Cortex of kidney (tissue), 1 donor: ENCODE results near the gene ENTPD7.

Source experiments
- DNase-seq: peaks from one replicate; lab custom pipeline; 2025; lab: John Stamatoyannopoulos, UW

The ENTPD7 gene

DNA sequence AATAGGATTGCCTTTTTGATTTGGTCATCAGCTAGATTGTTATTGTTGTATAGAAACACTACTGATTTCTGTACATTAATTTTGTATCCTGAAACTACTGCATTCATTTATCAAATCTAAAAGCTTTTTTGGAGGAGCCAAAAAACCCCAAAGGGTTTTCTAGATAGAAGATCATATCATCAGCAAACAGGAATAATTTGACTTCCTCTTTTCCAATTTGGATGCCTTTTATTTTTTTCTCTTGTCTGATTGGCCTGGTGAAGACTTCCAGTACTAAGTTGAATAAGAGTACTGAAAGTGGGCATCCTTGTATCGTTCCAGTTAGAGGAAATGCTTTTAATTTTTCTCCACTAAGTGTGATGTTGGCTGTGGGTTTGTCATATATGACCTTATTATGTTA lies 10.6 kb upstream of the ENTPD7 start:
- DNase-seq = no peak

DNA sequence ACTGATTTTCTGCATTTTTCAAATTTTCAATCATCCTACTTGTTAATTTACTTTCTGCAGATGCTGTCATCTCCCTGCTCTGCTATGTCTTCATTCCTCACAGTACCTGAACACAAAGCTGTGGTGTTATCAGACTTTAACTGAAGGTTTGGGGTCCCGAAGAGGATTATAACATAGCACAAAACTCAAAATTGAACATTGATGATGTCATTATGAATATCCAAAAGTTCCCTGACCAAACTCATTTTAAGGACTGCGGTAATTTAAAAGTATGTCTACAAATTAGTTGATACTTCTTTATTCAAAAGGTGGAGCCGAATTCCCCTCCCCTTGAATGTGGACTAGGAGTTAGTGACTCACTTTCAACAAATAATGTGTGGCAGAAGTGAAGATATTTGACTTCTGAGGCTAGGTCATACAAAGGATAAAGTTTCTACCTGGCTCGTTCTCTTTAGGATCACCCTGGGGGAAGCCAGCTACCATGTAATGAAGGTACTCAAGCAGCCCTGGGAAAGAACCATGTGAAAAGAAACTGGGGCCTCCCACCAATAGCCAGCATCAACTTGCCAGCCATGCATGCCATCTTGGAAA lies 6.4 kb upstream of the ENTPD7 start:
- no peak for DNase-seq

DNA sequence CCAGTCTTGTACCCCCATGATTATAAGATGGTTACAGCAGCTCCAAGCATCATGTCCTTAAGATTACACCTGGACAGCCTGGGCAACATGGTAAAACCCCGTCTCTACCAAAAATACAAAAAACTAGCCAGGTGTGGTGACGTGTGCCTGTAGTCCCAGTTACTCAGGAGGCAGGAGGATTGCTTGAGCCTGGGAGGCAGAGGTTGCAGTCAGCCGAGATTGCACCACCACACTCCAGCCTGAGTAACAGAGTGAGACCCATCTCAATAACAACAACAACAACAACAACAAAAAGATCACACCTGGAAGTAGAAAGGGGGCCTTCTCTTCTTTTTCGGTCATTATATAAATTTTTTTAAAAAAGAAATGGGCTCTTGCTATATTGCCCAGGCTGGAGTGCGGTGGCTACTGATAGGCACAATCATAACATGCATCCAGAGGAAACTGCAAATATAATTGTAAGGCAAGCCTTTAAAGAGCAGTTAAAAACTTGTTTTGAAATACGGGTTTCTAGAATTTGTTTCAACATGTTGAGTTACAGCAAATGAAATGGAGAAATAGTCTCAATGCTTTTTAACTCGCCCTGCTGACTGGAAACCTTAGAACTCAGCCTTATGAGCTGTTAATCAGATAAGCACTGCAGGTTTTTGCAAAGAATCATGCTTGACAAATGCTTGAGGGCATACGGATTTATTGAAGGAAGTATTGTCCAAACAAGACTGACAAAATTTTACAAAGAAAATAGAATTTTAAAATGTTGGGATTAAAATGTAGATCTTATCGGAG lies 4.7 kb upstream of the ENTPD7 start:
- DNase-seq = no peak

GRCh38 chr10:99656199-99657064 lies 2.9 kb upstream of the ENTPD7 start:
- DNase-seq = no peak

DNA sequence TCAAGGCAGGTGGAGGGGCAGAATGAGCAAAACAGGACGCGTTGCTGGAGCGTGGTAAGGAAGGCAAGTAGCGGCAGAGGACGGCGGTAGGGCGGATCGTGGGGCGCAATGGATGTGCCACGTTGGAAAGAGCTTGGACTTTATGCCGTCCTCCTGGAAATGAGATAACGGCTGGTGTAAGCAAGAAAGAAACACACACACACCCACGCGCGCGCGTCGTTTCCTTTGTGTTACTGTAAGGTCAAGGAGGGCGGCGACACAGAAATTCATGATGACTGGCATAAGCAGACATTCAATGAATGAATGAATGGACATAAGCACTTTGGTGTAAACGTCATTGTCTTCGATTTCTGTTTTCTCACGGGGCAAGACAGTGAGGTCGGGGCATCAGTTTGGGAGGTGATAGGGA lies 683 bp upstream of the ENTPD7 start:
- no peak for DNase-seq

- DNase-seq = no peak
These were observed 608 bp downstream of the ENTPD7 start for GRCh38 chr10:99659868-99660366.

DNA sequence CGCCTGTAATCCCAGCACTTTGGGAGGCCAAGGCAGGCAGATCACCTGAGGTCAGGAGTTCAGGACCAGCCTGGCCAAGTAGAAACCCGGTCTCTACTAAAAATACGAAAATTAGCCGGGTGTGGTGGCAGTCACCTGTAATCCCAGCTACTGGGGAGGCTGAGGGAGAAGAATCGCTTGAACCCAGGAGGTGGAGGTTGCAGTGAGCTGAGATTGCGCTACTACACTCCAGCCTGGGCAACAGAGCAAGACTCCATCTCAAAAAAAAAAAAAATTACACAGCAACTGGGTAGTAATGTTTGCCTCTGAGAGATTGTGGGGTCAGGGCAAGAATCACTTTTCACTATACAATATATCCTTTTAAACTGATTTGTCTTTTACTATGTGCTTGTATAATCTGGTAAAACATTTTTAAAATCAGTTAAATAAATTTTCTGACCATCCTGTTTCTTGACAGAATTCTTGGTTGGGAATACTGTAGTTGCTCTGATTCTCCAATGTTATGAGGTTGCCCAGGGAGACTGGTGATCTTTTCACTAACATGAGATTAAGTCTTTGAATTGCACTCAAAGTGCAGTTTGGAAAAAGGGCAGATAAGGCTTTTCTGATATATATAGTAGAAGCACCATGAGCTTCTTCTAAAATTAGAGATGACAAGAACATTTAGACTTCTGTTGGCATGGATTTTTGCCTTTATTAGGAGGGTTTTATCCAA lies 1.5 kb downstream of the ENTPD7 start:
- DNase-seq = no peak

DNA sequence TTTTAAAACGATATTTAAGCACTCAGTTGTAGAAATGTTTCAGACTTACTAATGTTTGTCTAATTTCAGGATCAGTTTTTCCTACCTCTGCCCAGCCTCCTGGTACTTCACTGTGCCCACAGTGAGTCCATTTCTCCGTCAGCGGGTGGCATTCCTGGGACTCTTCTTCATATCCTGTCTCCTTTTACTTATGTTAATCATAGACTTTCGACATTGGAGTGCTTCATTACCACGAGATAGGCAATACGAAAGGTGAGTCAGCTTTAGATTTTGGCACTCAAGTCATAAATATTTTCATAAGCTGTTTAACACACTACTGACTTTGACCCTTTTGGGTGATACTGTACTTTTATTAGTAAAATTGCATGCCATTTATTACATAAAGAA lies 2.1 kb downstream of the ENTPD7 start:
- no peak for DNase-seq

GRCh38 chr10:99665304-99665703 lies 6.0 kb downstream of the ENTPD7 start:
- DNase-seq = no peak

DNA sequence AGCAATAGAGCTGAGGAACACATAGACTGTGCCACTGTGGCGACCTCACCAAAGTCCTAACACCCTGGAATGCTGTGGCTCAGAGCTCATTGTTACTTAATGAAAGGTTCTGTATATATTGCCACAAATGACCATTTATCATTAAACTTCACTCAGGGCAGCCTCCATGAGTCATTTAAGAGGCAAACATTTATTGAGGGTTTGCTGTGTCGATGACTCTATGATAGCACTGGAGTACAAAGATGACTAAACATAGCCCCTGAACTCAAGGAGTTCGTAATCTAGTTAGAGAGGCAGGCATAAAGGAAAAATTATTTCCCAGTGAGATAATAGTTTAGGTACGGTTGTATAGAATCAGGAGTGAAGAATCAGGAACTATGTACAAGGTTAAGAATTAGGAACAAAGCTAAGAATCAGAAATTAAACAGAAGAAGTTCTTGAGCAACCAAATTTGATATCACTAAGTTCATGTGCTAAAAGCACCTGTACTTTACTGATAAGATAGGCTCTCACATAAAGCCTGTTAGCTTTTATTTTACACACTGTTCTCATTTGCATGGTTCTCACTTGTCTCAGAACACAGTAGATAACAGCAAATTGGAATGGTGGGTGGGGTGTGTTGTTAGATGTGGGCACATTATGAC lies 7.9 kb downstream of the ENTPD7 start:
- DNase-seq = no peak

DNA sequence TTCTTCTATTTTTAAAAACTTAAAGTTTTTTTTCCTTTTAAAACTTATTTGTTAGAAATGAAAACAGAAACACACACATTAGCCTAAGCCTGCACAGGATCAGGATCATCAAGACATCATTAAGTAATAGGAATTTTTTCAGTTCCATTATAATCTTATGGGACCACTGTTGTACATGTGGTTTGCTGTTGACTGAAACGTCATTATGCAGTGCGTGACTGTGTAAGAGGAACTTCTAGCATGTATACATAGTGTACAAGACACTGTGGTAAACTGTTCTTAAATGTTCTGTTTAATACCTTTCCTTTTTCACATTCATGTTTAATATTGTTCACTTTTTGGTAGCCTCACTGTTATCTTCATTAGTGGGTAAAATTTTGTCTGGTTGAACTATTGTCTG lies 12.1 kb downstream of the ENTPD7 start:
- no peak for DNase-seq

- DNase-seq = no peak
These were observed 13.6 kb downstream of the ENTPD7 start for GRCh38 chr10:99672884-99673283.

DNA sequence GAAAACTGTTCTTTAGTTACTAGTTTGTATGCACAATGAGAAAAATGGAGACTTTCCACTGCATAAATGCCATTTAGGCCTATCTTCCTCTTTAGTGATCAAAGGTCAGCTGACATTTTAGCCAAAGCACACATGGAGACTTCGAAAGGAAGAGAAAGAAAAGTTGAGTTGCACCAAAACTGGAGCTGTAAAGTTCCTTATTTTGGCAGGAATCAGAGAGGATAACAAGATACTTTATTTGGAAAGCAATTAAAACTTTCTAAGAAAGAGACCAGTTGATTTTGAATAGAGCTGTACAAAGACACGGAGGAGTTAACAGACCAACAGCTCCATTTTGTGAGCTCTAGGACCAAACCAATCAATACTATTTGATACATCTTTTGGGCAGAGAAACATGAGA lies 14.2 kb downstream of the ENTPD7 start:
- no peak for DNase-seq

DNA sequence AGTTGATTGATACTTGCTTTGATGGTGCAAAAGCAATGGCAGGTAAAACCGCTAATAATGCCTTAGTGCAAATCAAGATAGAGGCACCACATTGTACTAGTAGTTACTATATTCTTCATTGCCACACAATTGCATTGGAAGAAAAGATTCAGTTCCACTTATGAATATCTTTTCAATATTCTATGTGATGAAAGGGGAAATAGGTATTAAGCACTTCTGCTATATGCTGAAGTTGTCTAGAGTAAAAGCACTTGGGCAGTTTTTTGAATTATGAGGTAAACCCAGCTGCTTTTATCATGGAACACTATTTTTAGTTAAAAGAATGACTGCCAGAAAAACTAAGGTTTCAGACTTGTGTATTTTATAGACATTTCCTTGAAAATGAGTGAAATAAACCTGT lies 15.5 kb downstream of the ENTPD7 start:
- DNase-seq = no peak

DNA sequence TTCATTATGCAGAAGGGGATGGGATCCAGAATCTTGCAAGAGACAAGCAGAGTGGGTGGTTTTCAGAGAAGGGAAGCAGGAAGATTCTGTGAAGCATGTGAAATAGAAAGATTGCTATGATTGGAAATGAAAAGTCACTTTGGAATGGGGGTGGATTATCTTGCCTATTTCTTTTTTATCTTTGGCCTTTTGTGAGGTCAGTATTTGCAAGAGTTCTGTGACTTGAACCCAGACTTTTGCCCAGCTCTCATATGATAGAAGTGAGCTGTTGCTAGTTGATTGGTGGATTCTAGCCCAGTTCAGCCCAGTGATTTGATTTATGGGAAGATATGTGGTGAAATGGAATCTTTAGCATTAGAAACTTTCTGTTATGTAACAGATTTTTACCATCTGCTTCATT lies 17.1 kb downstream of the ENTPD7 start:
- DNase-seq = no peak

GRCh38 chr10:99676895-99677294 lies 17.6 kb downstream of the ENTPD7 start:
- DNase-seq = no peak

DNA sequence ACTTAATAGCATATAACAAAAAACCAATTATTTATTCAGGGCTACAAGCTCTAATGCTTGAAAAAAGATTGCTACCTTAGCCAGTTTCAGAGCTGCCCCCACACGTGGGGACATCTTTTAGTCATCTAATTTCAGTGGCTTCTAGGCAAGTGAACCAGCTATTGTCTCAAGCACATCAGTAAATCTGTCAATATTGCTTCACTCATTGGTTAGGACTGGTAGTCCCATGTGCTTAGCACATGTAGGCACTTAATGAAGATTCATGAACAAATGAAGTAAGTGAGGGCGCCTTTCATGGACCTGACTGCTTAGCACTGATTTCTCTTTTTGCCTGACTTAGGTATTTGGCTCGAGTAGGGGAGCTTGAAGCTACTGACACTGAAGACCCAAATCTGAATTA lies 19.6 kb downstream of the ENTPD7 start:
- DNase-seq = no peak

- DNase-seq = no peak
These were observed 22.2 kb downstream of the ENTPD7 start for GRCh38 chr10:99681553-99681952.

GRCh38 chr10:99682032-99682431 lies 22.7 kb downstream of the ENTPD7 start:
- no peak for DNase-seq

- no peak for DNase-seq
These were observed 23.4 kb downstream of the ENTPD7 start for GRCh38 chr10:99682752-99683151.

GRCh38 chr10:99685597-99685967 lies 26.3 kb downstream of the ENTPD7 start:
- no peak for DNase-seq

GRCh38 chr10:99689461-99689860 lies 30.2 kb downstream of the ENTPD7 start:
- no peak for DNase-seq
